Neural progenitor cell (in vitro differentiated cells): ENCODE results near the gene PRKAG2. TPM values are rescaled to one million over a fixed set of nuclear protein-coding genes. Genes with fewer than 3 reads are reported as not detected.

Experiments used
- DNase-seq: peaks from one replicate; pipeline ENCODE4 v3.0.0-alpha.2; 2016; ENCODE audit warnings: low spot score
- H2AFZ ChIP-seq: fragments of 200-600 bp; sonication (generic); replicated peaks from 2 replicates; pipeline ENCODE4 v1.6.1; 2016; ENCODE audit warnings: antibody characterized with exemption
- H3F3A ChIP-seq: fragments of 200-600 bp; sonication (generic); 2 replicates; pipeline ENCODE4 v1.6.1; 2016; ENCODE audit warnings: antibody characterized with exemption, low read depth
- H3K27ac ChIP-seq: fragments of 200-600 bp; sonication (generic); 2 replicates; pipeline ENCODE4 v1.5.1; 2016; ENCODE audit warnings: mild to moderate bottlenecking
- H3K27me3 ChIP-seq: fragments of 200-600 bp; sonication (generic); 2 replicates; pipeline ENCODE4 v1.6.1; 2016; ENCODE audit warnings: mild to moderate bottlenecking, moderate library complexity
- H3K36me3 ChIP-seq: fragments of 200-600 bp; sonication (generic); 2 replicates; pipeline ENCODE4 v1.5.1; 2016
- H3K4me1 ChIP-seq: fragments of 200-600 bp; sonication (generic); 2 replicates; pipeline ENCODE4 v1.6.1; 2016; ENCODE audit warnings: mixed run types
- H3K4me2 ChIP-seq: fragments of 200-600 bp; sonication (generic); 2 replicates; pipeline ENCODE4 v1.6.1; 2016
- H3K4me3 ChIP-seq: fragments of 200-600 bp; sonication (generic); 2 replicates; pipeline ENCODE4 v1.5.1; 2016
- H3K79me2 ChIP-seq: fragments of 200-600 bp; sonication (generic); 2 replicates; pipeline ENCODE4 v1.6.1; 2016; ENCODE audit warnings: low read depth
- H3K9ac ChIP-seq: fragments of 200-600 bp; sonication (generic); 2 replicates; pipeline ENCODE4 v1.6.1; 2016
- H3K9me3 ChIP-seq: fragments of 200-600 bp; sonication (generic); 2 replicates; pipeline ENCODE4 v1.5.1; 2016; ENCODE audit warnings: low read depth
- H4K20me1 ChIP-seq: fragments of 200-600 bp; sonication (generic); 2 replicates; pipeline ENCODE4 v1.6.1; 2016; ENCODE audit warnings: low read depth
- H3K27ac Mint-ChIP-seq: 3 replicates; pipeline ENCODE4 v1.8.0; 2021; ENCODE audit warnings: mixed read lengths
- H3K27me3 Mint-ChIP-seq: 2 replicates; pipeline ENCODE4 v1.8.0; 2022; ENCODE audit warnings: low read depth, mild to moderate bottlenecking, inconsistent platforms, moderate library complexity, mixed read lengths; ENCODE audit not compliant: insufficient read depth
- H3K36me3 Mint-ChIP-seq: 3 replicates; pipeline ENCODE4 v1.8.0; 2021; ENCODE audit warnings: mixed read lengths
- H3K4me1 Mint-ChIP-seq: 3 replicates; pipeline ENCODE4 v1.8.0; 2021; ENCODE audit warnings: mixed read lengths
- H3K4me3 Mint-ChIP-seq: 3 replicates; pipeline ENCODE4 v1.8.0; 2021; ENCODE audit warnings: mild to moderate bottlenecking, moderate library complexity, mixed read lengths
- H3K9me3 Mint-ChIP-seq: 3 replicates; pipeline ENCODE4 v1.8.0; 2020; ENCODE audit warnings: mixed read lengths
- EZH2 ChIP-seq: fragments of 200-600 bp; sonication (generic); IDR thresholded peaks from 2 replicates; pipeline ENCODE4 v1.6.1; 2017; ENCODE audit warnings: antibody characterized with exemption, mild to moderate bottlenecking, moderate library complexity
- EZH2phosphoT487 ChIP-seq: fragments of 200-600 bp; sonication (generic); IDR thresholded peaks from 2 replicates; pipeline ENCODE4 v1.6.1; 2017; ENCODE audit warnings: antibody characterized with exemption
- total RNA-seq: library from RNA; depleted of rRNA; stranded (reverse); fragments of >200 nt; gene quantifications from 2 replicates; pipeline ENCODE4 v1.2.3, GENCODE V29; 2015; ENCODE audit warnings: low replicate concordance
- TF ChIP-seq, protein P1 (sequence below): fragments of 200-600 bp; sonication (generic); IDR thresholded peaks from 2 replicates; pipeline ENCODE4 v1.5.1; 2017; ENCODE audit warnings: antibody characterized with exemption, mild to moderate bottlenecking

Gene PRKAG2
- total RNA-seq, 1 donor from 2014 or later, result 11.4 TPM

DNA sequence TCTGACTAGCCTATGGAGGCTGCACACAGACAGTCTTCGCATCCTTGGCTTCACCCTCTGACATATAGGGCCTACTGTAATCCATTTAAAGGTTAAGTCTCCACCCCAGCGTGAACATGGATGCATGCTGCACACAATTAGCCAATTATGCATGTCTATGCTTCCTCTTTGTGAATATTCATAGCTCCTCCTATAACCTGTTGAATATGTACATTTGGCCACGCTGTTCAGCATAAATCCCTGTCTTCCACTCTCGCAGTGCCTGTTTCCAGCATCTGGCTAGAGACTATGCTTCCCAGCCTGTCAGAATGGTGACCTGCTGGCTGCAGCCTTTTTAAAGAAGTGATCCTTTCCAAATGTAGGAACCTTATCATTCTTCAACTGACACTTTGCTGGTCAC is 106.7 kb downstream of the PRKAG2 start:
- Histone ChIP-seq H3K9me3 (no peaks in the 10 kb centered on the region), H2AFZ (no peak overlapping the region), H3K79me2 (no peaks in the 10 kb centered on the region), H3K4me2 (no peak overlapping the region), H3K4me3 (no peak overlapping the region), H3K9ac (no peak overlapping the region), H3F3A (no peaks in the 10 kb centered on the region), H3K27me3 (no peaks in the 10 kb centered on the region), H3K4me1 (no peaks in the 10 kb centered on the region), H3K36me3 (no peaks in the 10 kb centered on the region), H3K27ac (no peak overlapping the region), H4K20me1 (no peaks in the 10 kb centered on the region)
- Mint-ChIP-seq H3K36me3 (no peaks in the 10 kb centered on the region), H3K4me3 (no peak overlapping the region), H3K27ac (no peak overlapping the region), H3K27me3 (peaks cover 13% of the 10 kb centered on the region), H3K9me3 (no peaks in the 10 kb centered on the region), H3K4me1 (no peaks in the 10 kb centered on the region)
- DNase-seq, result no peak
- TF ChIP-seq, protein P1, sequence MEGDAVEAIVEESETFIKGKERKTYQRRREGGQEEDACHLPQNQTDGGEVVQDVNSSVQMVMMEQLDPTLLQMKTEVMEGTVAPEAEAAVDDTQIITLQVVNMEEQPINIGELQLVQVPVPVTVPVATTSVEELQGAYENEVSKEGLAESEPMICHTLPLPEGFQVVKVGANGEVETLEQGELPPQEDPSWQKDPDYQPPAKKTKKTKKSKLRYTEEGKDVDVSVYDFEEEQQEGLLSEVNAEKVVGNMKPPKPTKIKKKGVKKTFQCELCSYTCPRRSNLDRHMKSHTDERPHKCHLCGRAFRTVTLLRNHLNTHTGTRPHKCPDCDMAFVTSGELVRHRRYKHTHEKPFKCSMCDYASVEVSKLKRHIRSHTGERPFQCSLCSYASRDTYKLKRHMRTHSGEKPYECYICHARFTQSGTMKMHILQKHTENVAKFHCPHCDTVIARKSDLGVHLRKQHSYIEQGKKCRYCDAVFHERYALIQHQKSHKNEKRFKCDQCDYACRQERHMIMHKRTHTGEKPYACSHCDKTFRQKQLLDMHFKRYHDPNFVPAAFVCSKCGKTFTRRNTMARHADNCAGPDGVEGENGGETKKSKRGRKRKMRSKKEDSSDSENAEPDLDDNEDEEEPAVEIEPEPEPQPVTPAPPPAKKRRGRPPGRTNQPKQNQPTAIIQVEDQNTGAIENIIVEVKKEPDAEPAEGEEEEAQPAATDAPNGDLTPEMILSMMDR, result no peak
- TF ChIP-seq EZH2 (no peak), EZH2phosphoT487 (no peak)

GRCh38 chr7:151769188-151769821 is 107.6 kb downstream of the PRKAG2 start:
- Mint-ChIP-seq H3K27ac (no peak overlapping the region), H3K27me3 (peaks cover 9% of the 10 kb centered on the region), H3K9me3 (peaks cover 2% of the 10 kb centered on the region), H3K4me1 (no peaks in the 10 kb centered on the region), H3K4me3 (no peak overlapping the region), H3K36me3 (no peaks in the 10 kb centered on the region)
- DNase-seq, result no peak
- no peak overlapping the region for H3K9ac ChIP-seq
- H2AFZ ChIP-seq, result no peak overlapping the region
- H4K20me1 ChIP-seq, result no peaks in the 10 kb centered on the region
- H3K4me2 ChIP-seq, result no peak overlapping the region
- H3K36me3 ChIP-seq, result no peaks in the 10 kb centered on the region
- no peak overlapping the region for H3K27ac ChIP-seq
- no peaks in the 10 kb centered on the region for H3K79me2 ChIP-seq
- no peaks in the 10 kb centered on the region for H3K4me1 ChIP-seq
- no peak overlapping the region for H3K4me3 ChIP-seq
- H3F3A ChIP-seq, result no peaks in the 10 kb centered on the region
- no peaks in the 10 kb centered on the region for H3K9me3 ChIP-seq
- TF ChIP-seq, protein P1, result no peak
- TF ChIP-seq EZH2, result no peak
- TF ChIP-seq EZH2phosphoT487, result no peak
- no peaks in the 10 kb centered on the region for H3K27me3 ChIP-seq

DNA sequence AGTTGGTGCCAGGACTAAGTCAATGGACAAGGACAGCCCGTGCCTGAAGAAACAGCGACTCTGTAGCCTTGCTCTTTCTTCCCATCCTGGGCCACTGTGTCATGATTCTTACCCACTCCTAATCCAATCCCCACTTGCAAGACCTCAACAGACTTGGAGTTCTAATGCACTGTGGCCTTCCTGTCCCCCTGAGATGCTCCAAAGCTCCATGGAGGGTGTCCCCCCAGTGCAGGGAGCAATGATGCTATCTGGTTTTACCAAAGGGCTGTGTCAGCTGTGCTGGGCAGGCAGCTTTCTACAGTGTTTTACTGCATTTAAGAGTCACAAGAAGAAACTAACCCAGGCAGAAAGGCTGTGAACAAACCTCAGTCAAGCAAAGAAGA is 108.1 kb downstream of the PRKAG2 start:
- H3K9ac ChIP-seq, result no peak overlapping the region
- H4K20me1 ChIP-seq, result no peaks in the 10 kb centered on the region
- H3K9me3 ChIP-seq, result no peaks in the 10 kb centered on the region
- Mint-ChIP-seq H3K36me3 (no peaks in the 10 kb centered on the region), H3K27ac (no peak overlapping the region), H3K4me1 (no peaks in the 10 kb centered on the region), H3K4me3 (no peak overlapping the region), H3K27me3 (peaks cover 12% of the 10 kb centered on the region), H3K9me3 (peaks cover 2% of the 10 kb centered on the region)
- no peak overlapping the region for H3K4me2 ChIP-seq
- no peaks in the 10 kb centered on the region for H3K79me2 ChIP-seq
- no peaks in the 10 kb centered on the region for H3K36me3 ChIP-seq
- DNase-seq, result no peak
- H2AFZ ChIP-seq, result no peak overlapping the region
- TF ChIP-seq EZH2phosphoT487 (no peak), EZH2 (no peak)
- TF ChIP-seq, protein P1, result no peak
- H3K4me1 ChIP-seq, result no peaks in the 10 kb centered on the region
- H3K27me3 ChIP-seq, result no peaks in the 10 kb centered on the region
- no peaks in the 10 kb centered on the region for H3F3A ChIP-seq
- no peak overlapping the region for H3K27ac ChIP-seq
- no peak overlapping the region for H3K4me3 ChIP-seq
